HG02610 (cell line): ENCODE data around the gene KRTAP4-12.
"Not testable (repeated sequence)": the region's sequence is repeated elsewhere in the genome, so short reads cannot be mapped to it uniquely, and the experiment has no call there.

Experiments
- ATAC-seq: cut with Tn5 transposase; IDR thresholded peaks from one replicate; pipeline ENCODE4 v1.9.1; 2021; ENCODE audit warnings: mild to moderate bottlenecking, moderate library complexity; ENCODE audit not compliant: unreplicated experiment

KRTAP4-12 gene

DNA sequence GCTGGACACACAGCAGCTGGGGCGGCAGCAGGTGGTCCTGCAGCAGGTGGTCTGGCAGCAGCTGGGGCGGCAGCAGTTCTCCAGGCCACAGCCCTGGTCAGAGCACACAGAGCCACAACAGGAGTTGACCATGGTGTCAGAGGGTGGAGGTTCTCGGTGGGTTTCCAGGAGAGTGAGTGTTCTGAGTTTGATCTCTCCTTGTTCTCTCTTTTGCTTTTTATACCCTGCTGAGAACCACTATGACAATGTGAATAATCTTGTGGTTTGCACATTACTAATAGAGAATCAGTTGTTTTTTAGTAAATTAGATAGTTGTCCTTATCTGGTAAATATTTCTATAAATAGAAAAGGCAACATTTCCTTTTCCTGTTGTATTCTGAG is at the start of gene KRTAP4-12:
KRTAP4-12 (minus strand) TSS at position 192 of the 381 bp plus-strand sequence; CDS start at position 132, 60 bp downstream.
- not testable (repeated sequence) for ATAC-seq

DNA sequence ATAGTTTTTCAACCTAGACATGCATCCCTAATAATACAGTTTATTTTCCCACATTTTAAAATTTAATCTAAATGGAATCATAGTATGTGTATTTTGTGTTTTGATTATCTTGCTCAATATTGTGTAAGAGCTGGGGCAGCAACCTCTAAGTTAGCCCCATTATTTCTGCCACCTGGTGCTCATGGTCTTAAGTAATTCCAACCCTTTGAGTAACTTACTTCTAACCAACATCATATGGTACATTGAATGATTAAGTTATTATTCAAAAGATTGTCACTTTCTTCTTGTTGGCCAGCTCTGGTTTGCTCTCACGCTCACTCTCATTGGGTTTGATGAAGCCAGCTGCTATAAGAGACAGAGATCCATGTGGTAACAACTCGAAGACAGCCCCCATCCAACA is 47.9 kb upstream of the KRTAP4-12 start:
- ATAC-seq, result no peak

DNA sequence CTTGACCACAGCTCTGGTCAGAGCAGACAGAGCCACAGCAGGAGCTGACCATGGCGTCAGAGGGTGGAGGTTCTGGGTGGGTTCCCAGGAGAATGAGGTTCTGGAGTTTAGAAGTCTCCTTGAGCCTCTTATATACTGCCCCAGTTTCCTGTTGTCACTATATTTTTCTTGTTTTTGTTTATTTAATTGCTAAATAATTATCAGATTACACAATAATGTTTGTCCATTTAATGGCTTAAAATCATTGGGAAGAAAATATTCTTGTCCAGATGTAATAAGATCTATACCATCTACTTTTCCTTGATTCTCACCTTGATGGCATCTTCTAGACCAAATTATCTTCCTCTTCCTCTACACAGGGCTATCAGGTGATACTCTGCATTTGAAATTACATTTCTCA is 44.1 kb upstream of the KRTAP4-12 start, which contains the start of gene KRTAP4-3:
KRTAP4-3 (minus strand) TSS at position 101 of the 400 bp plus-strand sequence; CDS start at position 52, 49 bp downstream.
- no peak for ATAC-seq

DNA sequence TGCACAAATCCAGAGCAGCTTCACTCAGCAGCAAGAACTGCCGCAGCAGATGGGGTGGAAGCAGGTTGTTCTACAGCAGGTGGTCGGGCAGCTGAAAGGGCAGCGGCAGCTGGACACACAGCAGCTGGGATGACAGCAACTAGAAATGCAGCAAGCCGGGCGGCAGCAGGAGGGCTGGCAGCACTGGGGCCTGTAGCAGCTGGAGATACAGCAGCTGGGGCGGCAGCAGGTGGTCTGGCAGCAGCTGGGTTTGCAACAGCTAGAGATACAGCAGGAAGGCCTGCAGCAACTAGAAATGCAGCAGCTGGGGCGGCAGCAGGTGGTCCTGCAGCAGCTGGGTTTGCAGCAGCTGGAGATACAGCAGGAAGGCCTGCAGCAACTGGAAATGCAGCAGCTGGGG is 43.6 kb upstream of the KRTAP4-12 start:
- ATAC-seq, result no peak

DNA sequence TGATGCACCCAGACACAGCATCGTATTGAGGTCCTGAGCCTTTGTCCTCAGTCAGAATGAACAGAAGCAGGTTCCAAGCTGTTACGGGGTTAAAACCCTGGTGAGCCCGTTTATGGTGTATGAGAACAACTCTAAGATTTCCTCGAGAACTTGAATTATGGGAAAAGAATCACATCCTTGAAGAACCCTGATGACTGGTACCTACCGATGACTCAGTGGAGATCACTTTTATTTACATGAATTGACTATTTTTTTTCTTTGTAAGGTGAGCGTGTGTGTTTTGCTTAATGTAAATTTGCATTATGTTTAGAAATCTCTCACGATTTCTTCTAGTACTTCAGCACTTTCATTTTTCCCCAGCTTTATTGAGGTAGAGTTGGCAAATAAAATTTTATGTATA is 39.8 kb upstream of the KRTAP4-12 start:
- ATAC-seq, result no peak

DNA sequence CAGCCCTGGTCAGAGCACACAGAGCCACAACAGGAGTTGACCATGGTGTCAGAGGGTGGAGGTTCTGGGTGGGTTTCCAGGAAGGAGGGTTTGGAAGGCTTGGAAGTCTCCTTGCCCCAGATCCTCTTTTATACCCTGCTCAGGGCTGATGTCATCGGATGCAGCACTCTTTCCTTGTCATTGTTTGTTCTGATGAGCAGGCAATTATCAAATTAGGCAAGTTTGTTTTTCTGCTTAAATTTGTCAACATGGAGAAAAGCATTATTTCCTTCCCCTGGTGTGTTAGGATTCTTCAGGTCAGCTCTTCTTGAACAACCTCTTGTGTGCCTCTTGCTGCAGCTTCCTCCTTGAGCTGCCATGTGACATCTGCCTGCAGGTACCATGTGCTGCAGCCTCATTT is 36.7 kb upstream of the KRTAP4-12 start, which contains the start of gene KRTAP4-4:
KRTAP4-4 (minus strand) TSS at position 101 of the 400 bp plus-strand sequence; CDS start at position 44, 57 bp downstream.
- ATAC-seq, result no peak

DNA sequence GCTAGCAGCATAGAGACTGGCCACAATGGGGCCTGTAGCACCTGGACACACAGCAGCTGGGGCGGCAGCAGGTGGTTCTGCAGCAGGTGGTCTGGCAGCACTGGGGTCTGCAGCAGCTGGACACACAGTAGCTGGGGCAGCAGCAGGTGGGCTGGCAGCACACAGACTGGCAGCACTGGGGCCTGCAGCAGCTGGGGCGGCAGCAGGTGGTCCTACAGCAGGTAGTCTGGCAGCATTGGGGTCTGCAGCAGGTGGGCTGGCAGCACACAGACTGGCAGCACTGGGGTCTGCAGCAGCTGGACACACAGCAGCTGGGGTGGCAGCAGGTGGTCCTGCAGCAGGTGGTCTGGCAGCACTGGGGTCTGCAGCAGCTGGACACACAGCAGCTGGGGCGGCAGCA is 36.2 kb upstream of the KRTAP4-12 start:
- ATAC-seq, result not testable (repeated sequence)

DNA sequence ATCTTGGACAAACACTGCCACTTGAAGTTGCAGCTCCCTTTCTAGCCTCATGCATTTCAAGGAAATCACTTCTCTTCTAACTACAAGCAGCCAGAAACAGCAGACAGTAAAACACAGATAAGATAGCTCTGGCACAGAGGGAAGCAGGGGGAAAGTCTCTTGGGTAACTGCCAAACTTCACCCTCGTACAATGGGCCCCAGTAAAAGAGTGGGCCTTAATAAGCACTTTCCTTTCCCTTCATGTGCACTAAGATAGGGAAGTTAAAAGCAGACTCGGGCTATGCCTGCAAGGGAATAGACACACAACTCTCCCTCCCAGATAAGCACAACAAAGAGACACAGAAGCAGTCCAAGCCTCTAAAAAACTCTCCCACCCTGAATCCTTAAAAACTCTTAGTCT is 29.9 kb upstream of the KRTAP4-12 start:
- ATAC-seq, result no peak

DNA sequence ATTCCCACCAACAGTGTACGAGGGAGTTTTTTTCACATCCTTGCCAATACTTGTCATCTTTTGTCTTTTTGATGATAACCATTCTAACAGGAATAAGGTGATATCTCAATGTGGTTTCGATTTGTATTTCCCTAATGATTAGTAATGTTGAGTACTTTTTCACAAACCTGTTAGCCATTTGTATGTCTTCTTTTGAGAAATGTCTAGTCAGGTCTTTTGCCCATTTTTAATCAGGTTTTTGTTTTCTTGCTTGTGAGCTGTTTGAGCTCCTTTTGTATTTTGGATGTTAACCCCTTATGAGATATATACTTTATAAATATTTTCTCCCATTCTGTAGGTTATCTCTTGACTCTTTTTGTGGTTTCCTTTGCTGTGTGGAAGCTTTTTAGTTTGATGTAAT is 27.5 kb upstream of the KRTAP4-12 start:
- ATAC-seq, result no peak

DNA sequence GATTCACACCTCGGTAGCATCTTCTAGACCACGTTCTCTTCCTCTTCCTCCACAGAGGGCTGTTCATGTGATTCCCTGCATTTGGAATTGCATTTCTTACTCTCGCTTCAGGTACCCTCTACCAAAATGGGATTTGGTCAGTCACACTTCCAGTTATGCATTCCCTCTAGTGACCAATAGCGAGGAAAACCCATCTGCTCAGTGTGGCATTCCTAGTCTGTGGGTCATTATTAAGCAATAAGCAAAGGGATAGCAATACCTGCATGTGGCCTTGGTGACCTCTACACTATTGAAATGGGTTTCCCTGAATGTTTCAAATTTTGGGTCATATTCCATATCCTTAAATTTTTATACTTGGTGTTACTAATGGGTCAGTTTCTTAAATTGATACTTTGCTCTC is 26.0 kb upstream of the KRTAP4-12 start:
- no peak for ATAC-seq

DNA sequence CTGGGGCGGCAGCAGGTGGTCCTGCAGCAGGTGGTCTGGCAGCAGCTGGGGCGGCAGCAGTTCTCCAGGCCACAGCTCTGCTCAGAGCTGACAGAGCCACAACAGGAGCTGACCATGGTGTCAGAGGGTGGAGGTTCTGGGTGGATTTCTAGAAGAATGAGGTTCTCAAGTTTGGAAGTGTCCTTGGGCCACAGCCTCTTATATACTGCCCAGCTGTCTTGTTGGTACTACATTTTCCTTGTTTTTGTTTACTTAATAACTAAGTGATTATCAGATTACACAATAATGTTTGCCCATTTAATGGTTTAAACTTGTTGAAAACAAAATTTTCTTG is 25.6 kb upstream of the KRTAP4-12 start, which contains the start of gene KRTAP4-5:
KRTAP4-5 (minus strand) TSS at position 174 of the 334 bp plus-strand sequence; CDS start at position 116, 58 bp downstream.
- no peak for ATAC-seq

DNA sequence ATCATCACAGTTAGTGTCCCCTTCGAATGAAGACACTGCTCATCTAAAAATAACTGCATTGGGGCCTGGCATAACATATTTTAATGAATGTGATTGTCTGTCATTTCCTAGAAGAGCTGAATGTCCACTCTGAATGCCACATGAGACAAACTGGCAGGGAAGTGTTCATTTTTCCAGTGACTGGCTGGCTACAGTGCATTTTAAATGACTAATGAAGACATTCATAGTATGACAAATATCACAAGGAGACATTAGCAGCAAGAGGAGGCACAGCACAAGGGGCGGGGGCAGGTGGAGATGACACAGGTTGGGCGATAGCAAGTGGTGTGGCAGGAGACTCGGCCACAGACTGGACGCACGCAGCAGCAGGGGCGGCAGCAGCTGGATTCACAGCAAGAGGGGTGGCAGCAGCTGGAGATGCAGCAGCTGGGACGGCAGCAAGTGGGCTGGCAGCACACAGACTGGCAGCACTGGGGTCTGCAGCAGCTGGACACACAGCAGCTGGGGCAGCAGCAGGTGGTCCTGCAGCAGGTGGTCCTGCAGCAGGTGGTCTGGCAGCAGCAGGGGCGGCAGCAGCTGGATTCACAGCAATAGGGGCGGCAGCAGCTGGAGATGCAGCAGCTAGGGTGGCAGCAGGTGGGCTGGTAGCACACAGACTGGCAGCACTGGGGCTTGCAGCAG is 25.1 kb upstream of the KRTAP4-12 start:
- not testable (repeated sequence) for ATAC-seq

DNA sequence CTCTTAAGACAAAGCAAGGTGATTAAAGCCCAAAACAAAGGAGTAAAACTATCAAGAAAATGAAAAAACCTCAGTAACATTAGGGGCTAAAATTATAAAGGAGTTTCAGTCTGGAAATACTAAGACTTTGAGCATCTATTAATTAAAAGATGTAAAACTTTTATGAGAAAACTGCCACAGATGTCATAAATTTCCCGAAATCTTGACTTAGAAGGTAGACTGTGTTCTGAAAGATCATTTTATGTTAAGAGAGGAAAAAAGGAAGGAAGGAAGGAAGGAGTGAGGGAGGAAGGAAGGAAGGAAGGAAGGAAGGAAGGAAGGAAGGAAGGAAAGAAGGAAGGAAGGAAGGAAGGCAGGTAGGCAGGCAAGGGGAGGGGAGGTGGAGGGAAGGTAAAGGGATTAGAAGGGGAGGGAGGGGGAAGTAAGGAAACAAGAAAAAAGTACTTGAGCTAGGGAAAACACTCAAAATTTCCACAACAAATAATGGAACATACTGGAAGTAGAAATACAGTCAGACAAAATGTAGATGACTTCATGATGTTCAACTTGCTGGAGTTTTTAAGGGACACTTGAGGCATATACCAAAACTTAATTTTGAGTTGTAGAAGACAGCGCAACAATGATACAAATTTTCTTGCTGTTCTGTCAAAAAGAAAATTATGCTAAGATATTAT is 23.7 kb upstream of the KRTAP4-12 start:
- ATAC-seq, result no peak

DNA sequence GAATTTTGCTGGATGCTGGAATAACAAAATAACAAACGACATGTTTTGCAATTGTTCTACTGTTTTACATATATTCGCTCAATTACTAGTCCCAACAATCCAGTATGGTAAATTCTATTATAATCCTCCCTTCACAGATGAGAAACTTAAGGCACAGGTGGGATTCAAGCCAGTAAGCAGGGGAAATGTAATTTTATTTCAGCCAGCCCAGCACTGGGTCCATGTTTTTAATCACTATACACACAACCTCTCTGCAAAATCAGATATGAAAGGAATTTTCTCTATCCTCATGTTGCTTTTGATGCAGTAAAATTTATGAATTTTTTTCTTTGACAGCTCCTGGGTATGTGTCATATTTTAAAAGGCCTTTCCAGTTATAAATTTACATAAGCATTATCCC is 21.3 kb upstream of the KRTAP4-12 start:
- no peak for ATAC-seq

DNA sequence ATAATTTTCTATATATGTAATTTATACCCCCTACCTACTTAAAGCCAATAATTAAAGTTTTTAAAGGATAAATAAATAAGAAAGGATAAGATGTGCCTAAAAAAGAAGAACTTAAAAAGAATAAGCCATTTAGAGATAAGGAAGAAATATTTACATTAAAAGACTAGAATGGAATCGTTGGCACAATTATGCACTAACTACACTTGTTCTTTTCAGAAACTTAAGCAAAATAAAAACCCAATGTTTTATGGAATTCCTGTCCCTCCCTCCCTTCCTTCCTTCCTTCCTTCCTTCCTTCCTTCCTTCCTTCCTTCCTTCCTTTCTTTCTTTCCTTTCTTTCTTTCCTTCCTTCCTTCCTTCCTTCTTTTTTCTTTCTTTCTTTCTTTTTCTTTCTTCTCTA is 20.9 kb upstream of the KRTAP4-12 start:
- no peak for ATAC-seq

DNA sequence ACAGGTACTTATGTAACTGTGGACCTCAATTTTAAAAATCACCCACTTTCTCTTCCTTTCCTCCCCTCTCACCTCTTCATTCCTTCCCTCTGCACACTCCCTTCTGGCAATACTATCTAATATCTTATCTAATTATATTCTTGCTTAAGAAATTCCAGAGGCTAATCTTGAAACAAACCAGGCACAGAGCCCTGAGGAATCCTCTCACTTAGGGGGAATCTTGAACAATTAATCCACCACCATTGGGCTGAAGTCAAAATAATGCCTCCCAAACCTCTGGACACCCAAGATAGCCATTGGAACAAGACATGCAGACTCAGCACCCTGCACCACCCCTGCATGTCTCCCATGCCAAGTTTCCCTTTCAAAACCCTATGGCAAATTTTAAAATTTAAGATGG is 17.4 kb upstream of the KRTAP4-12 start:
- no peak for ATAC-seq

DNA sequence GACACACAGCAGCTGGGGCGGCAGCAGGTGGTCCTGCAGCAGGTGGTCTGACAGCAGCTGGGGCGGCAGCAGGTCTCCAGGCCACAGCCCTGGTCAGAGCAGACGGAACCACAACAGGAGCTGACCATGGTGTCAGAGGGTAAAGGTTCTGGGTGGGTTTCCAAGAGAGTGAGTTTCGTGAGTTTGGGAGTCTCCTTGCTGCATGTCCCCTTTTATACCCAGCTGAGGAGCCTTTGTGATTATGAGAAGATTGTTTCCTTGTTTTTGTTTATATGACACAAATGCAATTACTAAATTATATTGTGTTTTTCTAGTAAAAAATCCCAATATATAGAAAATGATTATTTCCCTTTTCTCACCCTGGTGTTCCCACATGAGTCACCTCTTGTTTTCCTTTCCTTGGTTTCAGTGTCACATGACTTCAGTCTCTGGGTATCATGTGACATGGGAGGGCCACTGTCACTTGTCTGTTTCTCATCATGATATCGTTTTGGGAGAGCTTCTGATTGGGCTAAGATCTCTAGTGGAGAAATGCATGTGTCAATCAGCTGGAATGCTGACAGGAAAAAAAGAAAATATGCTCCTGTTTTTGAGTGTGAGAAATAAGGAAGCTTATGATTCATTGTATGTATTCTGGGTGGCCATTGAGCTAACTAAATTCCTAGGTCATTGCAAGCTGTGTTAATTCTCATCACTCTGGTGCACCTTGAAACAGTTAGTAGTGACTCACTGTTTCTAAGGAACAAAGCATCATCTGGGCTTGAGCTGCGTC is 16.6 kb upstream of the KRTAP4-12 start, which contains the start of gene KRTAP4-6:
KRTAP4-6 (minus strand) TSS at position 185 of the 772 bp plus-strand sequence; CDS start at position 128, 57 bp downstream.
- no peak for ATAC-seq

DNA sequence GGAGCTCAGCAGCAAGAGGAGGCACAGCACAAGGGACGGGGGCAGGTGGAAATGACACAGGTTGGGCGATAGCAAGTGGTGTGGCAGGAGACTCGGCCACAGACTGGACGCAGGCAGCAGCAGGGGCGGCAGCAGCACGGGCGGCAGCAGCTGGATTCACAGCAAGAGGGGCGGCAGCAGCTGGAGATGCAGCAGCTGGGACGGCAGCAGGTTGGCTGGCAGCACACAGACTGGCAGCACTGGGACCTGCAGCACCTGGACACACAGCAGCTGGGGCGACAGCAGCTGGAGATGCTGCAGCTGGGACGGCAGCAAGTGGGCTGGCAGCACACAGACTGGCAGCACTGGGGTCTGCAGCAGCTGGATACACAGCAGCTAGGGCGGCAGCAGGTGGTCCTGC is 15.9 kb upstream of the KRTAP4-12 start:
- ATAC-seq, result not testable (repeated sequence)

DNA sequence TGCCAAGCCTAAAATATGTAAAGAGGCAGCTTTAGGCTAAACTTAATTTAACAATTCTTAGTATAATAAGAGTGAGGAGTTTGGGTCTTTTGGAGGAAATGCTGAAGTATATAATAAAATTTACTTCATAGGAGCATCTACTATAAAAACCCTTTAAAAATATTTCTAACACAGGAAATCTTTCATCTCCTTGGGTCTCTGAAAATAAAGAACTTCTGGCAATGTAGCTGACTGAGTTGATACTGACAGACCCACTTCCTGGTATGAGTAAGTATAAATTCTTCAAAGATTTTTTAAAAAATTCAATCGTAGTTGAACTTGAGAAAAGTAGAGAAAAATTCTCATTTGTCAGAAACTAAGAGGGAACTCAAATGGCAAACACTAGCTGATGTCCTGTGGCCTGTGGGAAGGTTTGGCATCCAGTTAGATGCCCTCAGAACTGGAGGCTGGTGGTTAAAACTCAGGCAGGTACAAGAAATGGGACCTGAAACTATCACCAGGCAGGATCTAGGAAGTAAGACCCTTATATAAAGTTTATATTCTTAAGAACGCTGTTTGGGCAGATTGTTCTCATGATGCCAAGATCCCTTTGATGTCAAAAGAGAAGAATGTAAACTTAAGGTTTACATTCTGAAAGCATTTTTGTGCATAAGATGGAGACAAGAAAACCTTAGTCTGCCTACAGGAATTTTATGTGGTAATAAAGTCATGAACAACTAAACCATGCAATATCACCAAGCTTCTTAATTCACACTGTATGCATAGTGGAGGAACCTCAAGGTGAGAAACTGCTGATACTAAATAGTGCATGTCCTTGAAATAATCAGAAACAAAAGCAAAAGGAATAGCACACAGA is 10.1 kb upstream of the KRTAP4-12 start:
- ATAC-seq, result no peak

DNA sequence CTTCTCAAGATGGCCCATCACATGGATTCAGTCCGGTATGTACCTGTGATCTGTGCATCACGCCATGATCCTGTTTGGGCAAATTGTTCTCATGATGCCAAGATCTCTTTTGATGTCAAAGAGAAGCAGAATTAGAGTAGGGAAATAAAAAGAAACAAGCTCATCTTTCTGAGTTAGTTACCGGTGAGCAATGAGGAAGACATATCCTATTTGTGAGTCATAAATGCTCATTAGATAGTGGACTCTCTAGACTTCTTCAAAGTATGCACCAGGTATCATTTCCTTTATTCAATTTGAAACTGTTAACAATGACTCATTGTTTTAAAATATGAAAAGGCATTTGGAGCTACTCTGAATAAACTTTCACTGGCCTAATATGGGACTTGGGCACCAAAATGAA is 8.0 kb upstream of the KRTAP4-12 start:
- ATAC-seq, result no peak
